ENCODE data around the gene BOLL. TPM values are rescaled to one million over a fixed set of nuclear protein-coding genes. Genes with fewer than 3 reads are reported as not detected.
"Not testable (repeated sequence)": the region's sequence is repeated elsewhere in the genome, so short reads cannot be mapped to it uniquely, and the experiment has no call there.

BOLL gene
- total RNA-seq, 1 experiment from 2014 or later: not detected

GRCh38 chr2:197696571-197696970, 88.5 kb downstream of the BOLL start:
- H3K27ac ChIP-seq (ENCODE audit: low read length); H3K4me3 ChIP-seq (ENCODE audit: low read depth in 2 of 2, low read length in 2 of 2); CTCF ChIA-PET; H3K27me3 ChIP-seq (ENCODE audit: control insufficient read depth, insufficient read depth, low read length); H3K4me1 ChIP-seq (ENCODE audit: control insufficient read depth, insufficient read depth, low read length); POLR2A ChIA-PET; H3K9me3 ChIP-seq (ENCODE audit: control insufficient read depth, insufficient read depth, low read depth, low read length); intact Hi-C loops (cut with micrococcal nuclease; ENCODE audit: unreplicated experiment); in situ Hi-C loops (cut with HindIII; ENCODE audit: low pct_unique_long_range_greater_than_20kb, low sequenced_read_pairs); H3K36me3 ChIP-seq (ENCODE audit: control insufficient read depth, insufficient read depth, low read length); ATAC-seq; DNase-seq (ENCODE audit: low read depth, low spot score); BruUV-seq (replicated peaks): not testable (repeated sequence)

GRCh38 chr2:197695971-197696370, 89.1 kb downstream of the BOLL start:
- H3K4me3 ChIP-seq (ENCODE audit: low read depth in 2 of 2, low read length in 2 of 2); H3K4me1 ChIP-seq (ENCODE audit: control insufficient read depth, insufficient read depth, low read length); POLR2A ChIA-PET; H3K27ac ChIP-seq (ENCODE audit: low read length); DNase-seq (ENCODE audit: low read depth, low spot score); CTCF ChIA-PET; ATAC-seq; BruUV-seq (replicated peaks); H3K36me3 ChIP-seq (ENCODE audit: control insufficient read depth, insufficient read depth, low read length); in situ Hi-C loops (cut with HindIII; ENCODE audit: low pct_unique_long_range_greater_than_20kb, low sequenced_read_pairs); intact Hi-C loops (cut with micrococcal nuclease; ENCODE audit: unreplicated experiment); H3K9me3 ChIP-seq (ENCODE audit: control insufficient read depth, insufficient read depth, low read depth, low read length); H3K27me3 ChIP-seq (ENCODE audit: control insufficient read depth, insufficient read depth, low read length): not testable (repeated sequence)

- BruUV-seq (replicated peaks); H3K36me3 ChIP-seq (ENCODE audit: control insufficient read depth, insufficient read depth, low read length); H3K27me3 ChIP-seq (ENCODE audit: control insufficient read depth, insufficient read depth, low read length); H3K27ac ChIP-seq (ENCODE audit: low read length); intact Hi-C loops (cut with micrococcal nuclease; ENCODE audit: unreplicated experiment); in situ Hi-C loops (cut with HindIII; ENCODE audit: low pct_unique_long_range_greater_than_20kb, low sequenced_read_pairs); POLR2A ChIA-PET; DNase-seq (ENCODE audit: low read depth, low spot score); H3K9me3 ChIP-seq (ENCODE audit: control insufficient read depth, insufficient read depth, low read depth, low read length); H3K4me1 ChIP-seq (ENCODE audit: control insufficient read depth, insufficient read depth, low read length); ATAC-seq; H3K4me3 ChIP-seq (ENCODE audit: low read depth in 2 of 2, low read length in 2 of 2); CTCF ChIA-PET: not testable (repeated sequence)
Observed at GRCh38 chr2:197695206-197695605, 89.9 kb downstream of the BOLL start.

GRCh38 chr2:197677483-197677882, 107.6 kb downstream of the BOLL start:
- Histone ChIP-seq H3K4me3 (ENCODE audit: low read depth in 2 of 2, low read length in 2 of 2) (no peak overlapping the region), H3K27me3 (ENCODE audit: control insufficient read depth, insufficient read depth, low read length) (no peaks in the 10 kb centered on the region), H3K36me3 (ENCODE audit: control insufficient read depth, insufficient read depth, low read length) (no peaks in the 10 kb centered on the region), H3K27ac (ENCODE audit: low read length) (no peak overlapping the region), H3K9me3 (ENCODE audit: control insufficient read depth, insufficient read depth, low read depth, low read length) (no peaks in the 10 kb centered on the region), H3K4me1 (ENCODE audit: control insufficient read depth, insufficient read depth, low read length) (no peaks in the 10 kb centered on the region)
- ATAC-seq: no peak
- intact Hi-C loops (cut with micrococcal nuclease; ENCODE audit: unreplicated experiment): no loop called here
- ChIA-PET CTCF (no interaction called here), POLR2A (no interaction called here)
- in situ Hi-C loops (cut with HindIII; ENCODE audit: low pct_unique_long_range_greater_than_20kb, low sequenced_read_pairs): no loop called here
- TF ChIP-seq TCF7L2 (IDR thresholded peaks at IDR 0.05; ENCODE audit: low read depth, low read length): no peak
- no peak for TF ChIP-seq POLR2AphosphoS5 (IDR thresholded peaks at IDR 0.05; ENCODE audit: low read depth, low read length)
- TF ChIP-seq CTCF (IDR thresholded peaks at IDR 0.05): no peak
- TF ChIP-seq REST (IDR thresholded peaks at IDR 0.05; ENCODE audit: insufficient read depth in 1 of 2, low read depth in 2 of 2, low read length in 1 of 2): no peak
- TF ChIP-seq SIN3A (IDR thresholded peaks at IDR 0.05; ENCODE audit: borderline replicate concordance, insufficient read depth, low read depth, low read length): no peak
- DNase-seq (ENCODE audit: low read depth, low spot score): no peak
- BruUV-seq (replicated peaks): no TSS peak
